GM18507 (cell line): ENCODE results near the gene TSR3.
A peak's percentile ranks its signal among the peaks of the same experiment; 100 is the strongest.

ENCODE experiments used
- DNase-seq: peaks from one replicate; pipeline ENCODE4 v3.0.0; 2011; ENCODE audit warnings: low read depth; ENCODE audit not compliant: insufficient read length; ENCODE audit errors: extremely low spot score
- FAIRE-seq: peaks from 2 replicates; lab custom pipeline; 2011; peaks lifted over from hg19 to GRCh38; lab: Jason Lieb, UNC

TSR3 gene

GRCh38 chr16:1313721-1314369 is 37.8 kb downstream of the TSR3 start:
- FAIRE-seq, result no peak
- no peak for DNase-seq

- no peak for DNase-seq
- no peak for FAIRE-seq
These were observed 38.8 kb downstream of the TSR3 start for GRCh38 chr16:1312903-1313302.

- DNase-seq, result no peak
- FAIRE-seq, result no peak
These were observed 39.2 kb downstream of the TSR3 start for GRCh38 chr16:1312467-1312816.

GRCh38 chr16:1311738-1312466 is 39.8 kb downstream of the TSR3 start:
- no peak for FAIRE-seq

GRCh38 chr16:1311212-1311737 is 40.4 kb downstream of the TSR3 start:
- DNase-seq (no peak), FAIRE-seq (no peak)

More at GRCh38 chr16:1311738-1312466, 39.8 kb downstream of the TSR3 start:
- DNase-seq, result no peak

- FAIRE-seq (peak; percentile 73), DNase-seq (no peak)
These were observed 40.9 kb downstream of the TSR3 start for GRCh38 chr16:1310832-1311200.

- DNase-seq (no peak), FAIRE-seq (no peak)
These were observed 41.5 kb downstream of the TSR3 start for GRCh38 chr16:1309888-1310831.

- peak; percentile 79 for DNase-seq
- FAIRE-seq, result peak; percentile 98
These were observed 42.4 kb downstream of the TSR3 start, which contains the start of gene UBE2I for GRCh38 chr16:1308977-1309885. Gene UBE2I, plus strand, starts transcription at chr16:1309636. Its CDS starts 4,395 bp downstream, at chr16:1314031.

- DNase-seq (no peak), FAIRE-seq (peak; percentile 15)
These were observed 43.4 kb downstream of the TSR3 start for GRCh38 chr16:1308036-1308976.

GRCh38 chr16:1306334-1306733 is 45.3 kb downstream of the TSR3 start:
- DNase-seq (no peak), FAIRE-seq (no peak)

- FAIRE-seq (no peak), DNase-seq (no peak)
These were observed 45.9 kb downstream of the TSR3 start for GRCh38 chr16:1305823-1306222.

- DNase-seq, result no peak
These were observed 50.1 kb downstream of the TSR3 start for GRCh38 chr16:1301562-1301961.

GRCh38 chr16:1300664-1301476 is 50.8 kb downstream of the TSR3 start:
- no peak for FAIRE-seq

More at GRCh38 chr16:1301562-1301961, 50.1 kb downstream of the TSR3 start:
- FAIRE-seq, result no peak

GRCh38 chr16:1299868-1300203 is 51.8 kb downstream of the TSR3 start:
- FAIRE-seq, result no peak
- DNase-seq, result no peak

More at GRCh38 chr16:1300664-1301476, 50.8 kb downstream of the TSR3 start:
- DNase-seq, result no peak
